Measurements from ENCODE around the gene MYCN. TPM values are rescaled to one million over a fixed set of nuclear protein-coding genes. Genes with fewer than 3 reads are reported as not detected.

The MYCN gene
- total and polyA plus RNA-seq, 2 of the 8 experiments (the other 6 are each of a cell fraction or from before 2014, with no cell fraction given): 87.8 to 137 TPM

GRCh38 chr2:15993232-15993610 lies 52.9 kb downstream of the MYCN start (continued):
- TF ChIP-seq CHD7 (IDR thresholded peaks at IDR 0.05; ENCODE audit: insufficient replicate concordance, low read length) (no peak), CBX8 (IDR thresholded peaks at IDR 0.05; ENCODE audit: borderline replicate concordance, low read depth, low read length) (no peak), CHD1 (IDR thresholded peaks at IDR 0.05; ENCODE audit: low read depth, low read length) (no peak), HDAC2 (IDR thresholded peaks at IDR 0.05; ENCODE audit: borderline replicate concordance in 1 of 2, low read depth in 2 of 2, low read length in 2 of 2) (no peak), TCF12 (IDR thresholded peaks at IDR 0.05; ENCODE audit: low read depth, low read length) (no peak), SP2 (IDR thresholded peaks at IDR 0.05; ENCODE audit: low read length) (no peak), RAD21 (IDR thresholded peaks at IDR 0.05 in 1 of 2, conservative IDR thresholded peaks at IDR 0.05 in 1 of 2; ENCODE audit: low read depth in 2 of 2, low read length in 2 of 2) (no peak), NANOG (IDR thresholded peaks at IDR 0.05; ENCODE audit: insufficient read depth, low read depth, low read length, poor library complexity, severe bottlenecking) (no peak), RFX5 (IDR thresholded peaks at IDR 0.05; ENCODE audit: borderline replicate concordance, low read depth, low read length) (no peak), SIRT6 (IDR thresholded peaks at IDR 0.05; ENCODE audit: low read length) (no peak)
